PC-3 (cell line): ENCODE data around the gene VPS9D1.

Source experiments
- CTCF ChIP-seq: fragments of 300-600 bp; sonication (generic); conservative IDR thresholded peaks from 2 replicates; pipeline ENCODE4 v1.5.1; 2017; ENCODE audit warnings: antibody characterized with exemption, low read depth, mild to moderate bottlenecking, low read length
- EZH2phosphoT487 ChIP-seq: fragments of 300-600 bp; sonication (generic); IDR thresholded peaks from 2 replicates; pipeline ENCODE4 v1.6.1; 2018; ENCODE audit warnings: mild to moderate bottlenecking, antibody characterized with exemption, low read length, borderline replicate concordance

- TF ChIP-seq CTCF = no peak
- TF ChIP-seq EZH2phosphoT487 = no peak
These were observed 26.5 kb downstream of the VPS9D1 start for GRCh38 chr16:89693931-89694783.
